Epithelial cell of proximal tubule (primary cell): ENCODE data around the gene KLF6. TPM values are rescaled to one million over a fixed set of nuclear protein-coding genes. Genes with fewer than 3 reads are reported as not detected.

Experiments
- DNase-seq: peaks from one replicate; pipeline ENCODE4 v3.0.0-alpha.2; 2011; ENCODE audit warnings: low read depth
- H3K4me3 ChIP-seq: 2 replicates; pipeline ENCODE4 v1.5.1; 2011; ENCODE audit warnings: low read depth, mild to moderate bottlenecking, low read length
- CTCF ChIP-seq: conservative IDR thresholded peaks from 2 replicates; pipeline ENCODE4 v1.5.1; 2012; ENCODE audit warnings: low read depth, mild to moderate bottlenecking, low read length
- total RNA-seq: library from RNA; depleted of rRNA; stranded (reverse); fragments of >200 nt; gene quantifications from 2 replicates; pipeline ENCODE4 v1.2.3, GENCODE V29; 2015

Gene KLF6
- total RNA-seq, 1 donor from 2014 or later = 88.1 TPM

DNA sequence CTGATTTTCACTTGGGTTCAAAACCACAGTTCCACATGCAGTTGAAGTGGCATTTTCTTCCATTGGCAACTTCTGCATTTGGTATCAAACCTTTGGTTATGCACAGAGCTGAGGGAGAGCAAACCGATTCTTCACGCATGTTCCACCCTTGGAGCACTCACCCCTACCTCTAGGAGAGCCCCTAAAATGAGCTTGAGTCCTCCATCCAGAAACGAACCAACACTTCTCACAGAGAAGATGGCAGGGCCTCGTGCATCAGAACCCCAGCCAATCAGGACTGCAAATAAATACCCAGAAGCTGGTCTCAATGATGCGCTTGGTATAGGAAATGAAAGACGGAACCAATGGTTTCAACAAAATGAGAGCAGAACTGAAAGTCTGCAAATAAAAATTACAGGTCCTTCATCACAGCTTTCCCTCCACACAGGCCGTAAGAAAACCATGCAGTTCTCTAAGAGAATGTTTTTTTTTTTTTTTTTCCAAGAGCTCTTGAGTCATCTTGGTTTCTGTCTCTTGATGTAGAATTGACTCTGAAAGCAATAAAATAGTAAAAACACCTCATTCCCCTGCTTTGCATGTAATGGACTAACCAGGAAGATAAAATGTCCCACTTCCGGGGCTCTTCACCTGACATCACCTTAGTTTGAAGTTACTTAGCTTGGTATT is 23.9 kb downstream of the KLF6 start:
- TF ChIP-seq CTCF = no peak
- no peak overlapping the region for H3K4me3 ChIP-seq
- DNase-seq = no peak

DNA sequence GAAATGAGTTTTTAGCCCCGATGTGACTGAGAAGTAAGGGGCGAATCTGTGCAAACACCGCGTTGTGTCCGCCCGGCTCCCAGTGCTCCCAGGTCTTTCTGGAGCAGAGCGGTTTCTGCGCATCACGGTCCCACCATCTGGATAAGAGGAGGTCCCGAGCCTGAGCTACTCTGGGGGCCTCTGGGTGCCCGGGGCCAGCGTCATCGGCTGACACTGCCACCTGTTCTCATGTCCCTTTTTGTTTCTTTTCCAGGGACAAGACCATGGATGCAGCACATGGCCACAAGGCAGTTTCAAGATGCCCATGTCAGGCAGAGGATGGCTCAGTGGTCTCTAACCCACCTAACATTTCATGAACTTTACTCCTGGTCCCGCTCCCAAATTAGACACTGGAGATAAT is 24.9 kb downstream of the KLF6 start:
- TF ChIP-seq CTCF = no peak
- DNase-seq = no peak
- no peak overlapping the region for H3K4me3 ChIP-seq

- no peak for TF ChIP-seq CTCF
- no peak for DNase-seq
- no peak overlapping the region for H3K4me3 ChIP-seq
Measured at GRCh38 chr10:3759397-3759796, 25.6 kb downstream of the KLF6 start.

DNA sequence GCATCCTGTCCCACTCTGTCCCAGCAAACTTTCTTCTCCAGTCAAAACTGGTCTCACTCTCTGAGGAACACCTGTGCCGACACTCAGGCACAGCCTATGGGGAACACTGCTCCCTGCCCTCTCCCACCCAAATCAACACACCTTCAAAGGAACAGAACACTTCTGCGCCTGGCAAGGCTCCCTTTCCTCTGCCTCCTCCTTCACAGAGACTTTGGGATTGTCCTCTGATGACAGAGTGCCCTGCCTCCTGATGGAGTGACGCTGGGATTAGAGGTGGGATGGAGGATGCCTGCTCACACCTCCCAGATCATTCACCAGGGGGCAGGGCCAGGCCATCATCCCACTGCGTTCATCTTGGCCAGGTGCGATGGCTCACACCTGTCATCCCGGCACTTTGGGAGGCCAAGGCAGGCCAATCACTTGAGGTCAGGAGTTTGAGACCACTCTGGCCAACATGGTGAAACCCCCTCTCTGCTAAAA is 26.5 kb downstream of the KLF6 start:
- no peak for TF ChIP-seq CTCF
- H3K4me3 ChIP-seq = no peak overlapping the region
- no peak for DNase-seq

- H3K4me3 ChIP-seq = no peak overlapping the region
- peak; percentile 79 for DNase-seq
Measured at GRCh38 chr10:3757638-3758490, 27.1 kb downstream of the KLF6 start.

DNA sequence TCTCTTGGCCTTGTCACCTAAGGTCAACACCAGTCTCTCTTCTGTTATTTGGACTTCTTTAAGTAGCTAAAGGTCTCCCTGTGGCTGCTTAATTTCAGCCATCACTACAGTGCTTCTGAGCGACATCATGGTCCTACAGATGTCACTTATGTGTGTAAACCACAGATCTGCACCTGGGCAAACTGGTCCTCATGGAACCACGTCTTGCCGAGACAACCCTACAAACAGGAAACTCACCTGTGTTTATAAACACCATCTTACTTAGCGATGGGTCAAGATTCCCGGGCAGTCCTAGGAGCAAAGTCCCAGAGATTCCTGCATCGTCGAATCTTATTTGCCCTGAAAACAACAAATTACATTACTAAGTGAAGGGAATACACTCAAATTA is 27.8 kb downstream of the KLF6 start:
- TF ChIP-seq CTCF = no peak
- no peak for DNase-seq
- H3K4me3 ChIP-seq = no peak overlapping the region

More at GRCh38 chr10:3757638-3758490, 27.1 kb downstream of the KLF6 start:
- TF ChIP-seq CTCF = no peak
